OCI-LY3 (cell line): ENCODE data around the gene FHOD3.

ENCODE experiments used
- H2AFZ ChIP-seq: fragments of 200-600, 300-600 bp; shearing (Covaris generic); 2 replicates; pipeline ENCODE4 v1.6.0; 2014; ENCODE audit warnings: antibody characterized with exemption, low read depth, low read length
- H3K27ac ChIP-seq: fragments of 200-600, 300-600 bp; sonication (generic); 2 replicates; pipeline ENCODE4 v1.5.1; 2014; ENCODE audit warnings: mild to moderate bottlenecking, low read length, moderate library complexity, mixed read lengths
- H3K27me3 ChIP-seq: fragments of 200-600, 300-600 bp; sonication (generic); 2 replicates; pipeline ENCODE4 v1.6.1; 2014; ENCODE audit warnings: low read depth, low read length, mixed read lengths
- H3K36me3 ChIP-seq: fragments of 200-600, 300-600 bp; sonication (generic); replicated peaks from 2 replicates; pipeline ENCODE3; 2014; ENCODE audit warnings: low read depth, low read length, mixed read lengths
- H3K4me1 ChIP-seq: fragments of 300-600, 200-600 bp; sonication (generic); 2 replicates; pipeline ENCODE4 v1.6.1; 2014; ENCODE audit warnings: low read length, mixed read lengths
- H3K4me2 ChIP-seq: fragments of 200-600, 300-600 bp; sonication (generic); 2 replicates; pipeline ENCODE4 v1.6.1; 2014; ENCODE audit warnings: low read length, mixed read lengths
- H3K4me3 ChIP-seq: fragments of 300-600, 200-600 bp; sonication (generic); 2 replicates; pipeline ENCODE4 v1.5.1; 2014; ENCODE audit warnings: antibody characterized with exemption, mild to moderate bottlenecking, low read length, moderate library complexity
- H3K79me2 ChIP-seq: fragments of 300-600, 200-600 bp; shearing (Covaris generic); 2 replicates; pipeline ENCODE4 v1.6.1; 2014; ENCODE audit warnings: mild to moderate bottlenecking, low read length, mixed read lengths
- H3K9ac ChIP-seq: fragments of 300-600, 200-600 bp; shearing (Covaris generic); 2 replicates; pipeline ENCODE4 v1.6.0; 2014; ENCODE audit warnings: mild to moderate bottlenecking, low read length, moderate library complexity
- H3K9me3 ChIP-seq: fragments of 200-600, 300-600 bp; shearing (Covaris generic); 2 replicates; pipeline ENCODE4 v1.6.1; 2014; ENCODE audit warnings: low read length, mixed read lengths; ENCODE audit not compliant: insufficient read depth
- H4K20me1 ChIP-seq: fragments of 200-600, 300-600 bp; sonication (generic); 2 replicates; pipeline ENCODE4 v1.6.1; 2016; ENCODE audit warnings: low read length, mixed read lengths; ENCODE audit not compliant: insufficient read depth
- CTCF ChIP-seq: fragments of 200-600, 300-600 bp; sonication (generic); IDR thresholded peaks from 2 replicates; pipeline ENCODE4 v1.5.1; 2014; ENCODE audit warnings: antibody characterized with exemption, low read length, low read depth
- EZH2phosphoT487 ChIP-seq: fragments of 200-600 bp; shearing (Covaris generic); IDR thresholded peaks from 2 replicates; pipeline ENCODE4 v1.6.1; 2018; ENCODE audit warnings: antibody characterized with exemption, mixed run types, low read depth

The FHOD3 gene

GRCh38 chr18:36284671-36285295 is 12.7 kb upstream of the FHOD3 start:
- no peaks in the 10 kb centered on the region for H4K20me1 ChIP-seq
- H3K4me1 ChIP-seq, result 0 out of 2 replicates have a peak, but pooled peaks cover 4% of the 10 kb centered on the region
- peak overlapping the region; percentile 17; the same call in 1 of the 2 replicates for H3K4me2 ChIP-seq
- no peaks in the 10 kb centered on the region for H3K79me2 ChIP-seq
- no peak overlapping the region for H3K27ac ChIP-seq
- H3K27me3 ChIP-seq, result peaks cover 35% of the 10 kb centered on the region
- H3K4me3 ChIP-seq, result no peak overlapping the region
- no peak overlapping the region for H3K9ac ChIP-seq
- 0 out of 2 replicates have a peak, but pooled peaks cover 5% of the 10 kb centered on the region for H3K9me3 ChIP-seq
- TF ChIP-seq CTCF (peak; percentile 90), EZH2phosphoT487 (no peak)
- H3K36me3 ChIP-seq, result no peaks in the 10 kb centered on the region
- no peak overlapping the region for H2AFZ ChIP-seq

- 0 out of 2 replicates have a peak, but pooled peaks cover 4% of the 10 kb centered on the region for H3K4me1 ChIP-seq
- H3K9ac ChIP-seq, result no peak overlapping the region
- no peaks in the 10 kb centered on the region for H3K36me3 ChIP-seq
- no peaks in the 10 kb centered on the region for H4K20me1 ChIP-seq
- no peaks in the 10 kb centered on the region for H3K79me2 ChIP-seq
- H3K4me3 ChIP-seq, result no peak overlapping the region
- 0 out of 2 replicates have a peak, but pooled peaks cover 9% of the 10 kb centered on the region for H3K27me3 ChIP-seq
- no peak overlapping the region for H3K27ac ChIP-seq
- no peak for TF ChIP-seq EZH2phosphoT487
- no peak for TF ChIP-seq CTCF
- H3K4me2 ChIP-seq, result no peak overlapping the region
- H2AFZ ChIP-seq, result no peak overlapping the region
- H3K9me3 ChIP-seq, result 0 out of 2 replicates have a peak, but pooled peaks cover 5% of the 10 kb centered on the region
Observed at GRCh38 chr18:36287653-36288052, 9.9 kb upstream of the FHOD3 start.

GRCh38 chr18:36288689-36289088 is 8.8 kb upstream of the FHOD3 start:
- no peak overlapping the region for H3K4me3 ChIP-seq
- TF ChIP-seq EZH2phosphoT487, result no peak
- no peak for TF ChIP-seq CTCF
- no peaks in the 10 kb centered on the region for H4K20me1 ChIP-seq
- 0 out of 2 replicates have a peak, but pooled peaks cover 4% of the 10 kb centered on the region for H3K4me1 ChIP-seq
- no peak overlapping the region for H3K4me2 ChIP-seq
- H3K36me3 ChIP-seq, result no peaks in the 10 kb centered on the region
- no peaks in the 10 kb centered on the region for H3K79me2 ChIP-seq
- peaks cover 9% of the 10 kb centered on the region; the same call in 1 of the 2 replicates for H3K27me3 ChIP-seq
- no peak overlapping the region for H3K27ac ChIP-seq
- no peak overlapping the region for H2AFZ ChIP-seq
- 0 out of 2 replicates have a peak, but pooled peaks cover 5% of the 10 kb centered on the region for H3K9me3 ChIP-seq
- no peak overlapping the region for H3K9ac ChIP-seq

GRCh38 chr18:36294031-36294430 is 3.5 kb upstream of the FHOD3 start:
- no peak overlapping the region for H3K27ac ChIP-seq
- H2AFZ ChIP-seq, result no peak overlapping the region
- TF ChIP-seq CTCF (no peak), EZH2phosphoT487 (no peak)
- no peaks in the 10 kb centered on the region for H3K36me3 ChIP-seq
- H4K20me1 ChIP-seq, result no peaks in the 10 kb centered on the region
- no peak overlapping the region for H3K9ac ChIP-seq
- no peaks in the 10 kb centered on the region for H3K4me1 ChIP-seq
- H3K9me3 ChIP-seq, result 0 out of 2 replicates have a peak, but pooled peaks cover under 1% of the 10 kb centered on the region
- no peaks in the 10 kb centered on the region for H3K79me2 ChIP-seq
- peaks cover 25% of the 10 kb centered on the region for H3K27me3 ChIP-seq
- no peak overlapping the region for H3K4me3 ChIP-seq
- H3K4me2 ChIP-seq, result no peak overlapping the region
